ENCODE data around the gene HOXA6. TPM values are rescaled to one million over a fixed set of nuclear protein-coding genes. Genes with fewer than 3 reads are reported as not detected.

Gene HOXA6
- total and polyA plus RNA-seq, 2 donors (not counting 1 experiment from before 2014, with no cell fraction given): 0.18 to 0.49 TPM

- ChIA-PET POLR2A (no interaction called here), CTCF (interaction anchor here (0.7 to 5.9 kb wide), 5 partner anchors 11 to 57 kb away, joined by 3 to 28 read pairs (median 11); partner anchors contain the start of gene HOXA13)
- WGBS (ENCODE audit: insufficient coverage): 16% methylated on average over 35 of the region's 43 CpGs
- peaks cover 50 to 71% of the 10 kb centered on the region in 2 donors for H3K4me1 ChIP-seq (ENCODE audit: control insufficient read depth in 2 of 2, insufficient read depth in 2 of 2, low read length in 2 of 2)
- H3K27ac Mint-ChIP-seq: peak within 1 kb of the TSS; percentile 77
- H3K9me3 ChIP-seq (ENCODE audit: control extremely low read depth in 1 of 3, control insufficient read depth in 2 of 3, insufficient read depth in 1 of 3, low read length in 2 of 3): peaks cover 0 to 75% (median 9%) of the 10 kb centered on the region in 3 donors
- H3K27me3 ChIP-seq (replicated peaks in 1 of 4; ENCODE audit: control extremely low read depth in 1 of 4, control insufficient read depth in 3 of 4, insufficient read depth in 4 of 4, low read length in 3 of 4): peaks cover 0 to 96% (median 80%) of the 10 kb centered on the region in 4 experiments
- intact Hi-C loops (cut with micrococcal nuclease): loop anchor here (2.0 to 5.0 kb wide), 2 partner anchors 20 to 33 kb away; partner anchors contain the start of gene HOXA3
- peak within 1 kb of the TSS; percentile 71 for H3K4me2 ChIP-seq (replicated peaks; ENCODE audit: low read depth, low read length, poor library complexity, severe bottlenecking)
- no peaks in the 10 kb centered on the region for H3K79me2 ChIP-seq (ENCODE audit: control insufficient read depth, insufficient read depth, low read length)
- H3K4me1 Mint-ChIP-seq: peaks cover 41% of the 10 kb centered on the region
- no peaks in the 10 kb centered on the region for H3K36me3 ChIP-seq (replicated peaks in 1 of 2; ENCODE audit: control extremely low read depth in 1 of 2, control insufficient read depth in 1 of 2, extremely low read depth in 1 of 2, insufficient read depth in 2 of 2, low read length in 1 of 2)
- H4K20me1 ChIP-seq (ENCODE audit: control insufficient read depth, insufficient read depth, low read length, poor library complexity, severe bottlenecking): no peaks in the 10 kb centered on the region
- H3K4me3 ChIP-seq (ENCODE audit: control extremely low read depth in 1 of 5, extremely low read depth in 1 of 5, insufficient read depth in 1 of 5, low read depth in 2 of 5, low read length in 4 of 5): peak within 1 kb of the TSS in 4 of 5 experiments; percentile 11 to 28 (median 19)
- no peak within 1 kb of the TSS for H3K27ac ChIP-seq (ENCODE audit: low read length in 2 of 2)
- DNase-seq (peak; percentile 62), ATAC-seq (ENCODE audit: low read depth) (no peak)
- H3K27me3 Mint-ChIP-seq: peaks cover 77% of the 10 kb centered on the region
- H3K9ac ChIP-seq (ENCODE audit: low read length): peak within 1 kb of the TSS; percentile 26
- TF ChIP-seq, protein P1, sequence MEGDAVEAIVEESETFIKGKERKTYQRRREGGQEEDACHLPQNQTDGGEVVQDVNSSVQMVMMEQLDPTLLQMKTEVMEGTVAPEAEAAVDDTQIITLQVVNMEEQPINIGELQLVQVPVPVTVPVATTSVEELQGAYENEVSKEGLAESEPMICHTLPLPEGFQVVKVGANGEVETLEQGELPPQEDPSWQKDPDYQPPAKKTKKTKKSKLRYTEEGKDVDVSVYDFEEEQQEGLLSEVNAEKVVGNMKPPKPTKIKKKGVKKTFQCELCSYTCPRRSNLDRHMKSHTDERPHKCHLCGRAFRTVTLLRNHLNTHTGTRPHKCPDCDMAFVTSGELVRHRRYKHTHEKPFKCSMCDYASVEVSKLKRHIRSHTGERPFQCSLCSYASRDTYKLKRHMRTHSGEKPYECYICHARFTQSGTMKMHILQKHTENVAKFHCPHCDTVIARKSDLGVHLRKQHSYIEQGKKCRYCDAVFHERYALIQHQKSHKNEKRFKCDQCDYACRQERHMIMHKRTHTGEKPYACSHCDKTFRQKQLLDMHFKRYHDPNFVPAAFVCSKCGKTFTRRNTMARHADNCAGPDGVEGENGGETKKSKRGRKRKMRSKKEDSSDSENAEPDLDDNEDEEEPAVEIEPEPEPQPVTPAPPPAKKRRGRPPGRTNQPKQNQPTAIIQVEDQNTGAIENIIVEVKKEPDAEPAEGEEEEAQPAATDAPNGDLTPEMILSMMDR (IDR thresholded peaks at IDR 0.05): no peak
- TF ChIP-seq EZH2 (IDR thresholded peaks at IDR 0.05; ENCODE audit: borderline replicate concordance, insufficient read depth, low read depth, low read length, poor library complexity, severe bottlenecking): peak; percentile 50
- H2AFZ ChIP-seq (ENCODE audit: insufficient read depth, low read depth, low read length, poor library complexity, severe bottlenecking): peak within 1 kb of the TSS; percentile 36
- peak within 1 kb of the TSS; percentile 78 for H3K4me3 Mint-ChIP-seq
- H3K9me3 Mint-ChIP-seq (ENCODE audit: insufficient read depth): no peaks in the 10 kb centered on the region
Observed at GRCh38 chr7:27185013-27185853, 37.7 kb upstream of the HOXA6 start, which contains the start of gene HOXA11. Gene HOXA11, minus strand, starts transcription at chr7:27185232. Its CDS starts 88 bp downstream, at chr7:27185144.

Measured in B cell (primary cell).